IMR-90 (cell line): ENCODE measurements around the gene TRPM3. TPM values are rescaled to one million over a fixed set of nuclear protein-coding genes. Genes with fewer than 3 reads are reported as not detected.

Source experiments
- ATAC-seq: fragments of 200-7000 bp; cut with Tn5 transposase; 2 replicates; pipeline ENCODE4 v1.9.1; 2020; ENCODE audit warnings: low read depth, mild to moderate bottlenecking, moderate library complexity
- BruUV-seq: library from RNA; stranded (reverse); fragments of 400-500 nt; replicated peaks from 2 replicates; lab custom pipeline; 2021; lab: Mats Ljungman, UMichigan
- CTCF ChIA-PET: fragments of 300-600 bp; formaldehyde crosslinking; extraction: SDS; loops from one replicate; lab custom pipeline; 2021; ENCODE audit warnings: antibody characterized with exemption; lab: Yijun Ruan, JAX
- POLR2A ChIA-PET: fragments of 300-600 bp; sonication (Branson Sonifier 250); formaldehyde crosslinking; loops from one replicate; lab custom pipeline; 2022; ENCODE audit warnings: antibody characterized with exemption; ENCODE audit not compliant: unreplicated experiment; lab: Charles Lee
- DNase-seq: peaks from one replicate; pipeline ENCODE4 v3.0.0; 2013
- H2AFZ ChIP-seq: replicated peaks from 2 replicates; pipeline ENCODE3; 2013; ENCODE audit warnings: low read length, mild to moderate bottlenecking; ENCODE audit not compliant: poor library complexity
- H2AK5ac ChIP-seq: 2 replicates; pipeline ENCODE4 v1.6.1; 2013; ENCODE audit warnings: low read depth, low read length, inconsistent platforms
- H2AK9ac ChIP-seq: replicated peaks from 2 replicates; pipeline ENCODE3; 2013; ENCODE audit warnings: mild to moderate bottlenecking, low read depth, low read length, moderate library complexity; ENCODE audit not compliant: poor library complexity
- H2BK120ac ChIP-seq: 2 replicates; pipeline ENCODE4 v1.6.1; 2013; ENCODE audit warnings: low read depth, low read length, inconsistent platforms
- H2BK15ac ChIP-seq: 3 replicates; pipeline ENCODE4 v1.6.1; 2013; ENCODE audit warnings: low read depth, low read length, inconsistent platforms
- H2BK20ac ChIP-seq: 2 replicates; pipeline ENCODE4 v1.6.1; 2013; ENCODE audit warnings: low read depth, mild to moderate bottlenecking, inconsistent platforms, low read length, moderate library complexity
- H2BK5ac ChIP-seq: 2 replicates; pipeline ENCODE4 v1.6.1; 2013; ENCODE audit warnings: mild to moderate bottlenecking, low read depth, low read length, inconsistent platforms; ENCODE audit not compliant: poor library complexity, severe bottlenecking
- H3K14ac ChIP-seq: replicated peaks from 2 replicates; pipeline ENCODE4 v1.6.1; 2013; ENCODE audit warnings: low read depth, low read length, inconsistent platforms
- H3K18ac ChIP-seq: 2 replicates; pipeline ENCODE4 v1.6.1; 2013; ENCODE audit warnings: low read depth, low read length, control low read depth
- H3K23ac ChIP-seq: 2 replicates; pipeline ENCODE4 v1.6.1; 2013; ENCODE audit warnings: low read depth, low read length, inconsistent platforms
- H3K27ac ChIP-seq: 2 replicates; pipeline ENCODE4 v1.5.1; 2013; ENCODE audit warnings: mild to moderate bottlenecking, control low read depth, low read length; ENCODE audit not compliant: insufficient read depth
- H3K27me3 ChIP-seq: 2 replicates; pipeline ENCODE4 v1.6.1; 2013; ENCODE audit warnings: low read length; ENCODE audit not compliant: control insufficient read depth, insufficient read depth
- H3K36me3 ChIP-seq: 2 replicates; pipeline ENCODE4 v1.6.1; 2013; ENCODE audit warnings: low read length, mixed read lengths; ENCODE audit not compliant: control insufficient read depth, insufficient read depth
- H3K4ac ChIP-seq: 2 replicates; pipeline ENCODE4 v1.6.1; 2013; ENCODE audit warnings: low read depth, low read length, inconsistent platforms
- H3K4me1 ChIP-seq: 2 replicates; pipeline ENCODE4 v1.6.1; 2013; ENCODE audit warnings: low read length, mixed read lengths; ENCODE audit not compliant: control insufficient read depth, insufficient read depth
- H3K4me2 ChIP-seq: 2 replicates; pipeline ENCODE4 v1.6.1; 2013; ENCODE audit warnings: low read depth, mild to moderate bottlenecking, control low read depth, low read length, moderate library complexity
- H3K4me3 ChIP-seq: 2 replicates; pipeline ENCODE4 v1.5.1; 2013; ENCODE audit warnings: low read depth, mild to moderate bottlenecking, control low read depth, low read length, moderate library complexity; ENCODE audit not compliant: insufficient read depth
- H3K56ac ChIP-seq: 2 replicates; pipeline ENCODE4 v1.6.1; 2013; ENCODE audit warnings: low read length, inconsistent platforms; ENCODE audit not compliant: insufficient read depth; ENCODE audit errors: extremely low read depth
- H3K79me1 ChIP-seq, 2 experiments: 2 replicates each; pipeline ENCODE4 v1.6.1; 2013; ENCODE audit warnings: low read length in 2 of 2, inconsistent platforms in 1 of 2, low read depth in 1 of 2
- H3K9ac ChIP-seq: 2 replicates; pipeline ENCODE4 v1.6.1; 2013; ENCODE audit warnings: low read depth, low read length, control low read depth
- H3K9me1 ChIP-seq: 2 replicates; pipeline ENCODE4 v1.6.1; 2013; ENCODE audit warnings: low read length, inconsistent platforms; ENCODE audit not compliant: insufficient read depth
- H3K9me3 ChIP-seq: 2 replicates; pipeline ENCODE4 v1.6.1; 2013; ENCODE audit warnings: low read length; ENCODE audit not compliant: control insufficient read depth, insufficient read depth
- H4K20me1 ChIP-seq: 2 replicates; pipeline ENCODE4 v1.6.1; 2013; ENCODE audit warnings: low read length, inconsistent platforms; ENCODE audit not compliant: insufficient read depth
- H4K5ac ChIP-seq: 2 replicates; pipeline ENCODE4 v1.6.1; 2013; ENCODE audit warnings: mild to moderate bottlenecking, low read depth, low read length, control low read depth
- H4K8ac ChIP-seq, 2 experiments: 2 replicates each; pipeline ENCODE4 v1.6.1; 2013; ENCODE audit warnings: low read depth in 2 of 2, low read length in 2 of 2, control low read depth in 1 of 2, inconsistent platforms in 1 of 2
- H4K91ac ChIP-seq: 2 replicates; pipeline ENCODE4 v1.6.1; 2013; ENCODE audit warnings: low read depth, low read length, inconsistent platforms; ENCODE audit not compliant: insufficient read depth
- BHLHE40 ChIP-seq: fragments of 150-350 bp; IDR thresholded peaks from 2 replicates; pipeline ENCODE4 v1.6.1; 2016; ENCODE audit warnings: mild to moderate bottlenecking, low read depth, low read length
- CEBPB ChIP-seq: IDR thresholded peaks from 2 replicates; pipeline ENCODE4 v1.6.1; 2012; ENCODE audit warnings: low read depth, low read length, improper control_type of control experiment
- CHD1 ChIP-seq: IDR thresholded peaks from 2 replicates; pipeline ENCODE4 v1.6.1; 2012; ENCODE audit warnings: low read depth, low read length, improper control_type of control experiment
- CTCF ChIP-seq: conservative IDR thresholded peaks from 2 replicates; pipeline ENCODE4 v1.5.1; 2012; ENCODE audit warnings: mild to moderate bottlenecking, low read depth, low read length, improper control_type of control experiment
- FOS ChIP-seq: fragments of 150-350 bp; IDR thresholded peaks from 2 replicates; pipeline ENCODE4 v1.6.1; 2016; ENCODE audit warnings: low read depth, low read length
- MAFK ChIP-seq: IDR thresholded peaks from 2 replicates; pipeline ENCODE4 v1.6.1; 2012; ENCODE audit warnings: low read depth, low read length, improper control_type of control experiment
- MAZ ChIP-seq: IDR thresholded peaks from 2 replicates; pipeline ENCODE4 v1.6.1; 2012; ENCODE audit warnings: low read depth, mild to moderate bottlenecking, low read length, improper control_type of control experiment, moderate library complexity, borderline replicate concordance
- MXI1 ChIP-seq: IDR thresholded peaks from 2 replicates; pipeline ENCODE4 v1.6.1; 2012; ENCODE audit warnings: low read depth, mild to moderate bottlenecking, low read length, moderate library complexity, borderline replicate concordance
- NFE2L2 ChIP-seq: fragments of 150-350 bp; IDR thresholded peaks from 2 replicates; pipeline ENCODE4 v1.6.1; 2016; ENCODE audit warnings: low read depth, mild to moderate bottlenecking, low read length
- POLR2A ChIP-seq: IDR thresholded peaks from 2 replicates; pipeline ENCODE4 v1.6.1; 2012; ENCODE audit warnings: mild to moderate bottlenecking, low read depth, low read length
- RAD21 ChIP-seq: IDR thresholded peaks from 2 replicates; pipeline ENCODE4 v1.6.1; 2012; ENCODE audit warnings: low read length, improper control_type of control experiment
- RCOR1 ChIP-seq: IDR thresholded peaks from 2 replicates; pipeline ENCODE4 v1.6.1; 2012; ENCODE audit warnings: mild to moderate bottlenecking, low read length, improper control_type of control experiment; ENCODE audit not compliant: insufficient replicate concordance
- RFX5 ChIP-seq: IDR thresholded peaks from 2 replicates; pipeline ENCODE4 v1.8.0; 2012; ENCODE audit warnings: low read depth, mild to moderate bottlenecking, low read length, moderate library complexity
- SMC3 ChIP-seq: fragments of 150-350 bp; IDR thresholded peaks from 2 replicates; pipeline ENCODE4 v1.6.1; 2016; ENCODE audit warnings: low read depth, mild to moderate bottlenecking, antibody characterized with exemption, low read length, moderate library complexity
- USF2 ChIP-seq: fragments of 150-350 bp; IDR thresholded peaks from 2 replicates; pipeline ENCODE4 v1.6.1; 2017; ENCODE audit warnings: mild to moderate bottlenecking, antibody characterized with exemption, low read length, low read depth
- WGBS, 2 experiments: methylation state at CpG; one replicate each; pipeline versions ENCODE4 v1.1.5 to v1.1.7; 2013; ENCODE audit warnings: missing lambda C conversion rate in 2 of 2; ENCODE audit not compliant: insufficient read length in 1 of 2; ENCODE audit errors: extremely low coverage in 2 of 2; 5-methylcytosine and 5-hydroxymethylcytosine counted together
- dilution Hi-C: fragments of 300-500 bp; cut with HindIII; formaldehyde crosslinking; loops from one replicate; pipeline ENCODE4 v1.14.3; 2018; ENCODE audit warnings: low sequenced_read_pairs; ENCODE audit not compliant: unreplicated experiment
- in situ Hi-C: fragments of 300-500 bp; cut with MboI; formaldehyde crosslinking; loops from 3 replicates; pipeline ENCODE4 v1.14.3; 2019; ENCODE audit warnings: low sequenced_read_pairs, inconsistent platforms, mixed read lengths
- intact Hi-C: fragments of 100-400 bp; cut with micrococcal nuclease; formaldehyde crosslinking; loops from 2 replicates; pipeline ENCODE4 v1.10.0; 2022
- polyA plus RNA-seq, 3 experiments: library from polyadenylated mRNA; depleted of rRNA; stranded (reverse); fragments of >200 nt; gene quantifications; 2 replicates each; pipeline ENCODE4 v1.2.3, GENCODE V29; 2012; ENCODE audit warnings: low replicate concordance in 1 of 3
- total RNA-seq: library from RNA; depleted of rRNA; stranded (reverse); fragments of >200 nt; gene quantifications from 2 replicates; pipeline ENCODE4 v1.2.3, GENCODE V29; 2012
- TF ChIP-seq, protein P1 (sequence below): fragments of 150-350 bp; IDR thresholded peaks from 2 replicates; pipeline ENCODE4 v1.6.1; 2016; ENCODE audit warnings: low read depth, mild to moderate bottlenecking, low read length, moderate library complexity, borderline replicate concordance

Gene TRPM3
- total and polyA plus RNA-seq, 2 of the 4 experiments (the other 2 are of a cell fraction): not detected

GRCh38 chr9:70861376-70861775 is 260.0 kb downstream of the TRPM3 start:
- CTCF ChIA-PET: no interaction called here
- DNase-seq: no peak
- no peak overlapping the region for H2AK9ac ChIP-seq
- H2BK20ac ChIP-seq: no peak overlapping the region
- peaks cover 2% of the 10 kb centered on the region for H3K27me3 ChIP-seq
- no peak overlapping the region for H3K18ac ChIP-seq
- H4K5ac ChIP-seq: no peak overlapping the region
- no peak overlapping the region for H3K56ac ChIP-seq
- H2BK120ac ChIP-seq: no peak overlapping the region
- no peak overlapping the region for H3K27ac ChIP-seq
- H4K8ac ChIP-seq: no peak overlapping the region
- H3K4ac ChIP-seq: no peak overlapping the region
- no peak for ATAC-seq
- H4K20me1 ChIP-seq: no peaks in the 10 kb centered on the region
- intact Hi-C loops: no loop called here
- H2AFZ ChIP-seq: no peak overlapping the region
- no TSS peak for BruUV-seq
- H2BK5ac ChIP-seq: no peak overlapping the region
- dilution Hi-C loops: no loop called here
- no peak overlapping the region for H4K91ac ChIP-seq
- in situ Hi-C loops: no loop called here
- no peaks in the 10 kb centered on the region for H3K36me3 ChIP-seq
- H3K23ac ChIP-seq: no peak overlapping the region
- POLR2A ChIA-PET: no interaction called here
- H3K9me1 ChIP-seq: no peaks in the 10 kb centered on the region
- H3K79me1 ChIP-seq: no peaks in the 10 kb centered on the region
- TF ChIP-seq MAFK (no peak), CTCF (no peak), CEBPB (no peak), CHD1 (no peak), RCOR1 (no peak), BHLHE40 (no peak), RAD21 (no peak), POLR2A (no peak), NFE2L2 (no peak), MXI1 (no peak), MAZ (no peak), SMC3 (no peak), RFX5 (no peak), FOS (no peak), USF2 (no peak)
- TF ChIP-seq, protein P1, sequence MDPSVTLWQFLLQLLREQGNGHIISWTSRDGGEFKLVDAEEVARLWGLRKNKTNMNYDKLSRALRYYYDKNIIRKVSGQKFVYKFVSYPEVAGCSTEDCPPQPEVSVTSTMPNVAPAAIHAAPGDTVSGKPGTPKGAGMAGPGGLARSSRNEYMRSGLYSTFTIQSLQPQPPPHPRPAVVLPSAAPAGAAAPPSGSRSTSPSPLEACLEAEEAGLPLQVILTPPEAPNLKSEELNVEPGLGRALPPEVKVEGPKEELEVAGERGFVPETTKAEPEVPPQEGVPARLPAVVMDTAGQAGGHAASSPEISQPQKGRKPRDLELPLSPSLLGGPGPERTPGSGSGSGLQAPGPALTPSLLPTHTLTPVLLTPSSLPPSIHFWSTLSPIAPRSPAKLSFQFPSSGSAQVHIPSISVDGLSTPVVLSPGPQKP: no peak
- no peaks in the 10 kb centered on the region for H3K9me3 ChIP-seq
- no peaks in the 10 kb centered on the region for H3K4me1 ChIP-seq
- H3K4me2 ChIP-seq: no peak overlapping the region
- no peak overlapping the region for H3K4me3 ChIP-seq
- no peak overlapping the region for H2BK15ac ChIP-seq
- H3K14ac ChIP-seq: no peak overlapping the region
- no CpG with 5 or more reads among the region's 3 CpGs for WGBS, 2 experiments
- no peak overlapping the region for H3K9ac ChIP-seq
- no peak overlapping the region for H2AK5ac ChIP-seq
